SK-N-MC (cell line): ENCODE results near the gene NLGN1.

Experiments
- DNase-seq: peaks from one replicate; pipeline ENCODE4 v3.0.0-alpha.2; 2011; ENCODE audit warnings: low read depth, low spot score
- H3K27ac ChIP-seq: fragments of 200-600 bp; sonication (generic); 2 replicates; pipeline ENCODE4 v1.5.1; 2016; ENCODE audit warnings: mixed run types
- H3K36me3 ChIP-seq: fragments of 200-600 bp; sonication (generic); 2 replicates; pipeline ENCODE4 v1.6.1; 2017; ENCODE audit warnings: antibody characterized with exemption, low read length, mixed read lengths; ENCODE audit not compliant: insufficient read depth
- H3K4me3 ChIP-seq: fragments of 200-600 bp; sonication (generic); 2 replicates; pipeline ENCODE4 v1.5.1; 2016
- H3K9ac ChIP-seq: fragments of 200-600 bp; sonication (generic); 2 replicates; pipeline ENCODE4 v1.8.0; 2017; ENCODE audit warnings: mixed run types, mixed read lengths; ENCODE audit not compliant: insufficient read length
- H3K9me3 ChIP-seq: fragments of 200-600 bp; sonication (generic); 2 replicates; pipeline ENCODE4 v1.6.1; 2017; ENCODE audit warnings: low read depth, mild to moderate bottlenecking, antibody characterized with exemption, low read length, moderate library complexity, mixed read lengths
- EZH2 ChIP-seq: fragments of 200-600 bp; sonication (generic); IDR thresholded peaks from one replicate; pipeline ENCODE4 v1.6.1; 2017; ENCODE audit warnings: antibody characterized with exemption
- FOXP2 ChIP-seq: optimal IDR thresholded peaks from 2 replicates; pipeline ENCODE3; 2011; ENCODE audit warnings: mild to moderate bottlenecking, moderate library complexity; ENCODE audit not compliant: insufficient read depth; ENCODE audit errors: extremely low read length, control extremely low read depth
- POLR2AphosphoS5 ChIP-seq: IDR thresholded peaks from 2 replicates; pipeline ENCODE4 v1.6.1; 2012; ENCODE audit warnings: mild to moderate bottlenecking, low read depth, low read length, borderline replicate concordance

Gene NLGN1

GRCh38 chr3:173652093-173652492 lies 254.5 kb downstream of the NLGN1 start:
- Histone ChIP-seq H3K4me3 (no peak overlapping the region), H3K27ac (no peak overlapping the region), H3K9ac (no peak overlapping the region), H3K9me3 (no peaks in the 10 kb centered on the region), H3K36me3 (no peaks in the 10 kb centered on the region)
- DNase-seq: no peak
- TF ChIP-seq POLR2AphosphoS5 (no peak), EZH2 (no peak)

- H3K4me3 ChIP-seq: no peak overlapping the region
- no peaks in the 10 kb centered on the region for H3K36me3 ChIP-seq
- no peak overlapping the region for H3K27ac ChIP-seq
- H3K9ac ChIP-seq: no peak overlapping the region
- TF ChIP-seq EZH2 (no peak), POLR2AphosphoS5 (no peak), FOXP2 (no peak)
- DNase-seq: no peak
- no peaks in the 10 kb centered on the region for H3K9me3 ChIP-seq
Observed at GRCh38 chr3:173653781-173654180, 256.2 kb downstream of the NLGN1 start.

- H3K9ac ChIP-seq: no peak overlapping the region
- TF ChIP-seq POLR2AphosphoS5 (no peak), FOXP2 (no peak), EZH2 (no peak)
- H3K36me3 ChIP-seq: no peaks in the 10 kb centered on the region
- H3K9me3 ChIP-seq: no peaks in the 10 kb centered on the region
- no peak overlapping the region for H3K27ac ChIP-seq
- no peak for DNase-seq
- no peak overlapping the region for H3K4me3 ChIP-seq
Observed at GRCh38 chr3:173659972-173660371, 262.4 kb downstream of the NLGN1 start.

GRCh38 chr3:173660645-173661299 lies 263.2 kb downstream of the NLGN1 start:
- Histone ChIP-seq H3K9me3 (no peaks in the 10 kb centered on the region), H3K27ac (no peak overlapping the region), H3K36me3 (no peaks in the 10 kb centered on the region), H3K4me3 (no peak overlapping the region), H3K9ac (no peak overlapping the region)
- DNase-seq: no peak
- TF ChIP-seq EZH2: no peak
- TF ChIP-seq FOXP2: no peak
- TF ChIP-seq POLR2AphosphoS5: no peak

- no peak overlapping the region for H3K9ac ChIP-seq
- H3K36me3 ChIP-seq: no peaks in the 10 kb centered on the region
- H3K4me3 ChIP-seq: no peak overlapping the region
- H3K9me3 ChIP-seq: no peaks in the 10 kb centered on the region
- no peak overlapping the region for H3K27ac ChIP-seq
- TF ChIP-seq FOXP2 (no peak), EZH2 (no peak), POLR2AphosphoS5 (no peak)
- no peak for DNase-seq
Observed at GRCh38 chr3:173663696-173664111, 266.2 kb downstream of the NLGN1 start.

- no peaks in the 10 kb centered on the region for H3K9me3 ChIP-seq
- no peak overlapping the region for H3K9ac ChIP-seq
- no peak overlapping the region for H3K4me3 ChIP-seq
- DNase-seq: no peak
- TF ChIP-seq POLR2AphosphoS5: no peak
- TF ChIP-seq EZH2: no peak
- TF ChIP-seq FOXP2: no peak
- H3K36me3 ChIP-seq: no peaks in the 10 kb centered on the region
- H3K27ac ChIP-seq: no peak overlapping the region
Observed at GRCh38 chr3:173676094-173676493, 278.6 kb downstream of the NLGN1 start.

- TF ChIP-seq POLR2AphosphoS5 (no peak), FOXP2 (no peak), EZH2 (no peak)
- Histone ChIP-seq H3K27ac (no peak overlapping the region), H3K36me3 (no peaks in the 10 kb centered on the region), H3K9me3 (no peaks in the 10 kb centered on the region), H3K4me3 (no peak overlapping the region), H3K9ac (no peak overlapping the region)
- no peak for DNase-seq
Observed at GRCh38 chr3:173681188-173681678, 283.7 kb downstream of the NLGN1 start.

GRCh38 chr3:173685456-173685855 lies 287.9 kb downstream of the NLGN1 start:
- no peak for DNase-seq

GRCh38 chr3:173688216-173688842 lies 290.8 kb downstream of the NLGN1 start:
- Histone ChIP-seq H3K27ac (no peak overlapping the region), H3K36me3 (no peaks in the 10 kb centered on the region), H3K4me3 (no peak overlapping the region), H3K9ac (no peak overlapping the region), H3K9me3 (no peaks in the 10 kb centered on the region)
- DNase-seq: no peak
- no peak for TF ChIP-seq FOXP2
- TF ChIP-seq POLR2AphosphoS5: no peak
- TF ChIP-seq EZH2: no peak

More at GRCh38 chr3:173685456-173685855, 287.9 kb downstream of the NLGN1 start:
- H3K9me3 ChIP-seq: no peaks in the 10 kb centered on the region
- no peak overlapping the region for H3K27ac ChIP-seq
- H3K9ac ChIP-seq: no peak overlapping the region
- no peaks in the 10 kb centered on the region for H3K36me3 ChIP-seq
- H3K4me3 ChIP-seq: no peak overlapping the region
- TF ChIP-seq FOXP2 (no peak), POLR2AphosphoS5 (no peak), EZH2 (no peak)
